ENCODE data around the gene MAMSTR. TPM values are rescaled to one million over a fixed set of nuclear protein-coding genes. Genes with fewer than 3 reads are reported as not detected.
A peak's percentile ranks its signal among the peaks of the same experiment; 100 is the strongest.
"Not testable (repeated sequence)": the region's sequence is repeated elsewhere in the genome, so short reads cannot be mapped to it uniquely, and the experiment has no call there.

MAMSTR gene, protein sequence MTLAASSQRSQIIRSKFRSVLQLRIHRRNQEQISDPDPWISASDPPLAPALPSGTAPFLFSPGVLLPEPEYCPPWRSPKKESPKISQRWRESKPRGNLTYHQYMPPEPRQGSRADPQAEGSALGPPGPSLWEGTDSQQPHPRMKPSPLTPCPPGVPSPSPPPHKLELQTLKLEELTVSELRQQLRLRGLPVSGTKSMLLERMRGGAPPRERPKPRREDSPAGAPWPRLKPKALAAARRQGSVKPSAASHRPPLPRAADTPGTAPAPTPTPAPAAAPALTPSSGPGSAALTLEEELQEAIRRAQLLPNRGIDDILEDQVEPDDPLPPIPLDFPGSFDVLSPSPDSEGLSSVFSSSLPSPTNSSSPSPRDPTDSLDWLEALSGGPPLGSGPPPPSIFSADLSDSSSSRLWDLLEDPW
- polyA plus RNA-seq = 1 to 10 TPM in 1 of 3 donors, under 1 TPM in 1, not detected in 1; 0.17 to 1.1 TPM

GRCh38 chr19:48719263-48720171 is at the start of gene MAMSTR:
Gene MAMSTR (minus strand): TSS chr19:48719725. CDS start chr19:48719031, 694 bp downstream.
- no peak for DNase-seq
- Mint-ChIP-seq H3K9me3 (no peaks in the 10 kb centered on the region), H3K36me3 (no peaks in the 10 kb centered on the region), H3K4me1 (peaks cover 13 to 18% of the 10 kb centered on the region in 2 donors), H3K27ac (peak within 1 kb of the TSS; percentile 94 to 97 (median 97)), H3K27me3 (ENCODE audit: low read depth in 3 of 3) (peaks cover 2 to 4% (median 2%) of the 10 kb centered on the region in 3 donors), H3K4me3 (peak within 1 kb of the TSS; percentile 91 to 98 (median 97))

- no peaks in the 10 kb centered on the region for H3K9me3 Mint-ChIP-seq
- H3K36me3 Mint-ChIP-seq = no peaks in the 10 kb centered on the region
- H3K27ac Mint-ChIP-seq = no peak overlapping the region
- H3K4me3 Mint-ChIP-seq = no peak overlapping the region
- peaks cover 2 to 7% (median 3%) of the 10 kb centered on the region in 3 donors for H3K27me3 Mint-ChIP-seq (ENCODE audit: low read depth in 3 of 3)
- H3K4me1 Mint-ChIP-seq = no peaks in the 10 kb centered on the region
- DNase-seq = no peak
Measured at GRCh38 chr19:48768994-48769713, 49.6 kb upstream of the MAMSTR start.

- H3K27ac Mint-ChIP-seq = peak overlapping the region in 1 of 6 donors; percentile 41
- not testable (repeated sequence) for H3K36me3 Mint-ChIP-seq; H3K9me3 Mint-ChIP-seq; H3K4me1 Mint-ChIP-seq; H3K27me3 Mint-ChIP-seq (ENCODE audit: low read depth in 3 of 3); DNase-seq; H3K4me3 Mint-ChIP-seq
Measured at GRCh38 chr19:48768171-48768753, 48.7 kb upstream of the MAMSTR start.

DNA sequence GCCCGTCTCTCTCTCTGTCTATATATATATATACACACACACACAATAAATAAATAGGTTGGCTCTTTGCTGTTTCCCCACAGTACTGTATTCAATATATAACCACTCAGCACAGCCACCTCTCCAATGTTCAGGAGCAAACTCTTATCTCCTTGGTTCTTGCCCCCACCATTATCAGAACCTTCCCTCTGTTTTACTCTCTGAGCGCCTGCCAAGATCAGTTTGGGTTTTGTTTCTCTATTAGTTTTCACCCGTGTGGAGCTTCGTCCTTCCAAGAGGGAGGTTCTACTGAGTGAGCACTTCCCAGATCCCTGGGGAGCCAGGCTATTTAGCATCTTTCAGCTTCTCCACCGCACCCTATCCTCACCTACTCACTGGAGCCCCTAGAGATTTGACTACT is 46.3 kb upstream of the MAMSTR start:
- not testable (repeated sequence) for H3K27ac Mint-ChIP-seq; H3K9me3 Mint-ChIP-seq; H3K27me3 Mint-ChIP-seq (ENCODE audit: low read depth in 3 of 3); H3K36me3 Mint-ChIP-seq; DNase-seq; H3K4me3 Mint-ChIP-seq; H3K4me1 Mint-ChIP-seq

DNA sequence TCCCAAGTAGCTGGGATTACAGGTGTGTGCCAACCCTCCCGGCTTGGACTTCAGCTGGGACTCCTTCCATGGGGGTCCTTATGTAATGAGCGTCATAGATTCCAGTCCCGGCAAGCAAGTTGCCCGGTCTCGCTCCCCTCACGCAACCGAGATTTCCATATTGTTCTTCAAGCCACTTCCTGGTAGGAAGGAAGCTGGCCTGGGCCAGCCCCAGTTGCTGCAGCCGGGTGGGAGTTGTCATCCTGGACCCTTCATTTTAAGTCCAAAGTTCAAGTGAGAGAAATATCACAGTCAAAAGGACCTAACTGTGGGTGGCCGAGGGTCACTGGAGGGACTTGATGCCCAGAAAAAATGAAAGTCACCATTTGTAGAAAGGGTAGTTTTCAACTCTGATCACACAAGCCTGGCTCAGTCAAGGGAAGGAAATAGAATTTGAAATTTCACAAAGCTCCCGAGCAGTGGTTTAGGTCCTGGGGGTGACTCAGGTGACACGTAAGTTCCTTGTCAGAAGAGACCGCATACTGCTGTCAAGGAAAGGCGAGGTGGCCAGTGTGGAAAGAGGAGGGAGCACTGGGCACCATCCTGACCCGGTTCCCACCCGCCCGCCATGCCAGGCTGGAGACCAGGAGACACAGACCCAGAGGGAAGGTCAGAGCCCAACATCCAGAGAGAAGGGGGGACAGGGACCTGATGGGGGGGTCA is 41.1 kb upstream of the MAMSTR start:
- Mint-ChIP-seq H3K4me3 (no peak overlapping the region), H3K9me3 (no peaks in the 10 kb centered on the region), H3K27ac (no peak overlapping the region), H3K4me1 (no peaks in the 10 kb centered on the region), H3K27me3 (ENCODE audit: low read depth in 3 of 3) (peaks cover 0 to 3% (median 0%) of the 10 kb centered on the region in 3 donors), H3K36me3 (no peaks in the 10 kb centered on the region)
- DNase-seq = no peak

DNA sequence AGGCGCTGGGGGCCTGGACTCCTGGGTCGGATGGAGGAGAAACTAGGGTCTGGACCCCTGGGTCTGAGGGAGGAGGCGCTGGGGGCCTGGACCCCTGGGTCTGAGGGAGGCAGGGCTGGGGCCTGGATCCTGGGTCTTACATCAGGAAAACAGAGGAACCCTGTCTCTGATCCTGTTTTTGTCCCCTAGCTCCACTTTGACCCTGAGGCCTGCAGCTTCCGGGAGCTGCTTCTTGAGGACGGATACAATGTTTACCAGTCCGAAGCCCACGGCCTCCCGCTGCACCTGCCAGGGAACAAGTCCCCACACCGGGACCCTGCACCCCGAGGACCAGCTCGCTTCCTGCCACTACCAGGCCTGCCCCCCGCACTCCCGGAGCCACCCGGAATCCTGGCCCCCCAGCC is 38.2 kb upstream of the MAMSTR start:
- Mint-ChIP-seq H3K27ac (no peak overlapping the region), H3K4me1 (peaks cover 9% of the 10 kb centered on the region in 2 donors), H3K27me3 (ENCODE audit: low read depth in 3 of 3) (peaks cover 8 to 18% (median 8%) of the 10 kb centered on the region in 3 donors)

DNA sequence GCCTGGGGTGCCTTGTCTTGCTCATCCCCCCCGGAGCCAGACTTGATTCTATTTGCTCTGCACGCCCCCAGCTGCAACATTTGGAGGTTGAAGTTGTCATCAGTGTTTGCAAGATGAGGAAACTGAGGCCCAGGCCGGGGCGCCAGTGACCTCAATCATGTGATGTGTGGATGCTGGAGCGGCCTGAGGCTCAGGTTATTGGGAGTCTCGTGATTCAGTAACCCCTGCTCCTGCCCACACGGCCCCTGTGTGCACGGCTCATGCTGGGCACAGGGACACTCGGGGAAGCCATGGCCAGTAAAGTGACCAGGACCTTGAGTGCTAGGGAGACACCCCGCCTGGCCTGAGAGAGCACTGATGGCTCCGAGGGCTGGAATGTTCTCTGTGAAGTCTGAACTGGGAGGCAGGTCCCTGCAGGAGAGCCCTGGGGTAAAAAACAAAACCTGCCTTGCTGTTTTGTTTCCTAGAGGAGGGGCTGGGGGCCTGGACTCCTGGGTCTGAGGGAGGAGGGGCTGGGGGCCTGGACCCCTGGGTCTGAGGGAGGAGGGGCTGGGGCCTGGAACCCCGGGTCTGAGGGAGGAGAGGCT is 37.7 kb upstream of the MAMSTR start:
- Mint-ChIP-seq H3K27me3 (ENCODE audit: low read depth in 3 of 3) (peaks cover 8 to 18% (median 8%) of the 10 kb centered on the region in 3 donors), H3K4me3 (no peak overlapping the region), H3K27ac (no peak overlapping the region), H3K9me3 (peaks cover 0 to 2% (median 0%) of the 10 kb centered on the region in 6 donors), H3K4me1 (peaks cover 9 to 11% of the 10 kb centered on the region in 2 donors), H3K36me3 (no peaks in the 10 kb centered on the region)
- no peak for DNase-seq

More for the DNA sequence above, 38.2 kb upstream of the MAMSTR start:
- Mint-ChIP-seq H3K4me3 (no peak overlapping the region), H3K9me3 (peaks cover 0 to 2% (median 0%) of the 10 kb centered on the region in 6 donors), H3K36me3 (no peaks in the 10 kb centered on the region)
- DNase-seq = no peak

DNA sequence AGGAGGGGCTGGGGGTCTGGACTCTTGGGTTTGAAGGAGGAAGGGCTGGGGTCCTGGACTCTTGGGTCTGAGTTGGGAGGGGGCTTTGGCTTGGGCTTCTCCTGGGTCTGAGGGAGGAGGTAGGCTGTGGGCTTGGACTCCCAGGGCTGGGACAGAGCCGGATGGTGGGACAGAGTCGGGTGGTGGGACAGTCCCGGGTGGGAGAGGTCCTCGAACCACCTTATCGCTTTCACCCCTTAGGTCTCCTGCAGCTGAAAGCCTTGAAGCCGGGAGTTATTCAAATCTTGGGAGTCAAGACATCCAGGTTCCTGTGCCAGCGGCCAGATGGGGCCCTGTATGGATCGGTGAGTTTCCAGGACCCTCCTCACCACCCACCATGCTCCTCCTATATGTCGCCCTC is 37.2 kb upstream of the MAMSTR start:
- Mint-ChIP-seq H3K36me3 (no peaks in the 10 kb centered on the region), H3K9me3 (peaks cover 0 to 2% (median 0%) of the 10 kb centered on the region in 6 donors), H3K27ac (no peak overlapping the region), H3K4me1 (peaks cover 11 to 15% of the 10 kb centered on the region in 2 donors), H3K4me3 (no peak overlapping the region), H3K27me3 (ENCODE audit: low read depth in 3 of 3) (peaks cover 8 to 18% (median 10%) of the 10 kb centered on the region in 3 donors)
- no peak for DNase-seq

DNA sequence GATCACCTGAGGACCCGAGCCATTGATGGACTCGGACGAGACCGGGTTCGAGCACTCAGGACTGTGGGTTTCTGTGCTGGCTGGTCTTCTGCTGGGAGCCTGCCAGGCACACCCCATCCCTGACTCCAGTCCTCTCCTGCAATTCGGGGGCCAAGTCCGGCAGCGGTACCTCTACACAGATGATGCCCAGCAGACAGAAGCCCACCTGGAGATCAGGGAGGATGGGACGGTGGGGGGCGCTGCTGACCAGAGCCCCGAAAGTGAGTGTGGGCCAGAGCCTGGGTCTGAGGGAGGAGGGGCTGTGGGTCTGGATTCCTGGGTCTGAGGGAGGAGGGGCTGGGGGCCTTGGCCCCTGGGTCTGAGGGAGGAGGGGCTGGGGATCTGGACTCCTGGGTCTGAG is 36.7 kb upstream of the MAMSTR start:
- H3K4me1 Mint-ChIP-seq = peaks cover 13 to 15% of the 10 kb centered on the region in 2 donors
- H3K9me3 Mint-ChIP-seq = peaks cover 0 to 2% (median 0%) of the 10 kb centered on the region in 6 donors
- no peaks in the 10 kb centered on the region for H3K36me3 Mint-ChIP-seq
- H3K4me3 Mint-ChIP-seq = no peak overlapping the region
- peaks cover 10 to 17% (median 10%) of the 10 kb centered on the region in 3 donors for H3K27me3 Mint-ChIP-seq (ENCODE audit: low read depth in 3 of 3)
- no peak overlapping the region for H3K27ac Mint-ChIP-seq
- no peak for DNase-seq

DNA sequence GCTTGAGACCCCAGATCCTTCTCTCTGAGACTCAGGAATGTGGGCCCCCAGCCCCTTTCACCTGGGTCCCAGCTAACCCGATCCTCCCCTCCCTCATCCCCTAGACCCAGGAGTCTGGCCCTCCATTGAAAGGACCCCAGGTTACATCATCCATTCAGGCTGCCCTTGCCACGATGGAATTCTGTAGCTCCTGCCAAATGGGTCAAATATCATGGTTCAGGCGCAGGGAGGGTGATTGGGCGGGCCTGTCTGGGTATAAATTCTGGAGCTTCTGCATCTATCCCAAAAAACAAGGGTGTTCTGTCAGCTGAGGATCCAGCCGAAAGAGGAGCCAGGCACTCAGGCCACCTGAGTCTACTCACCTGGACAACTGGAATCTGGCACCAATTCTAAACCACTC is 36.3 kb upstream of the MAMSTR start:
- Mint-ChIP-seq H3K27ac (no peak overlapping the region), H3K36me3 (no peaks in the 10 kb centered on the region), H3K4me1 (peaks cover 14 to 15% of the 10 kb centered on the region in 2 donors), H3K4me3 (no peak overlapping the region), H3K9me3 (peaks cover 0 to 2% (median 0%) of the 10 kb centered on the region in 6 donors), H3K27me3 (ENCODE audit: low read depth in 3 of 3) (peaks cover 10 to 17% (median 12%) of the 10 kb centered on the region in 3 donors)
- no peak for DNase-seq

DNA sequence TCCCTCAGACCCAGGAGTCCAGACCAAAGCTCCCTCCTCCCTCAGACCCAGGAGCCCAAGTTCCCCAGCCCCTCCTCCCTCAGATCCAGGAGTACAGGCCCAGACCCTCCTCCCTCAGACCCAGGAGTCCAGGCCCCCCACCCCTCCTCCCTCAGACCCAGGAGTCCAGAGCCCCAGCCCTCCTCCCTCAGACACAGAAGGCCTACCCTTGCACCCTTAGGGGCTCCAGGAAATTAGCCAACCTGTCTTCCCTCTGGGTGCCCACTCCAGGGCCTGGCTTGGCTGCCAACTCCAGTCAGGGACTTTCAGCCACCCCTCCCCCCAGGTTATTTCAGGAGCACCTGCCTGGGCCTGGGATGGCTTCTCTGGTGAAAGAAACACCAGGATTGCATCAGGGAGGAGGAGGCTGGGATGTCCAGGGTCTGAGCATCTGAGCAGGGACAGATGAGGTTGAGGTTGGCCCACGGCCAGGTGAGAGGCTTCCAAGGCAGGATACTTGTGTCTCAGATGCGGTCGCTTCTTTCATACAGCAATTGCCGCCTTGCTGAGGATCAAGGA is 35.6 kb upstream of the MAMSTR start, which contains the start of gene FGF21:
Gene FGF21 (plus strand): TSS at position 441 of the 558 bp plus-strand sequence. CDS start 713 bp downstream, outside the sequence.
- peaks cover 15 to 16% of the 10 kb centered on the region in 2 donors for H3K4me1 Mint-ChIP-seq
- peaks cover 0 to 2% (median 0%) of the 10 kb centered on the region in 6 donors for H3K9me3 Mint-ChIP-seq
- no peak within 1 kb of the TSS for H3K27ac Mint-ChIP-seq
- no peak for DNase-seq
- H3K27me3 Mint-ChIP-seq (ENCODE audit: low read depth in 3 of 3) = peaks cover 10 to 17% (median 12%) of the 10 kb centered on the region in 3 donors
- H3K4me3 Mint-ChIP-seq = peak within 1 kb of the TSS in 1 of 5 donors; percentile 27
- no peaks in the 10 kb centered on the region for H3K36me3 Mint-ChIP-seq

Measured in immature natural killer cell (primary cell).